ENCODE measurements around the gene TTC6.

The TTC6 gene

GRCh38 chr14:37598747-37599506, 3.5 kb downstream of the TTC6 start:
- FAIRE-seq: no peak

- FAIRE-seq: no peak
These were observed 4.3 kb downstream of the TTC6 start for GRCh38 chr14:37599507-37600368.

GRCh38 chr14:37600880-37601741, 5.7 kb downstream of the TTC6 start:
- no peak for FAIRE-seq

GRCh38 chr14:37601865-37602264, 6.4 kb downstream of the TTC6 start:
- FAIRE-seq: no peak

- no peak for FAIRE-seq
These were observed 7.4 kb downstream of the TTC6 start for GRCh38 chr14:37602605-37603453.

- FAIRE-seq: no peak
These were observed 8.3 kb downstream of the TTC6 start for GRCh38 chr14:37603688-37604251.

- FAIRE-seq: no peak
These were observed 11.2 kb downstream of the TTC6 start for GRCh38 chr14:37606678-37607077.

- FAIRE-seq: no peak
These were observed 13.2 kb downstream of the TTC6 start for GRCh38 chr14:37608649-37609048.

GRCh38 chr14:37610945-37611523, 15.6 kb downstream of the TTC6 start:
- FAIRE-seq: no peak

- FAIRE-seq: peak; percentile 54
These were observed 20.3 kb downstream of the TTC6 start for GRCh38 chr14:37615582-37616289.

- FAIRE-seq: no peak
These were observed 21.4 kb downstream of the TTC6 start for GRCh38 chr14:37616853-37617252.

- no peak for FAIRE-seq
These were observed 22.5 kb downstream of the TTC6 start for GRCh38 chr14:37617864-37618365.

- no peak for FAIRE-seq
These were observed 23.1 kb downstream of the TTC6 start for GRCh38 chr14:37618498-37619028.

GRCh38 chr14:37620856-37621255, 25.4 kb downstream of the TTC6 start:
- no peak for FAIRE-seq

GRCh38 chr14:37622231-37622923, 26.9 kb downstream of the TTC6 start:
- FAIRE-seq: no peak

- FAIRE-seq: no peak
These were observed 28.1 kb downstream of the TTC6 start for GRCh38 chr14:37623426-37623951.

- FAIRE-seq: no peak
These were observed 28.5 kb downstream of the TTC6 start for GRCh38 chr14:37623971-37624370.

GRCh38 chr14:37625597-37626595, 30.5 kb downstream of the TTC6 start:
- no peak for FAIRE-seq
